HG02759 (cell line): ENCODE results near the gene KCNQ5.

Experiments
- ATAC-seq: cut with Tn5 transposase; IDR thresholded peaks from one replicate; pipeline ENCODE4 v1.9.1; 2021; ENCODE audit warnings: mild to moderate bottlenecking, moderate library complexity; ENCODE audit not compliant: unreplicated experiment

The KCNQ5 gene

DNA sequence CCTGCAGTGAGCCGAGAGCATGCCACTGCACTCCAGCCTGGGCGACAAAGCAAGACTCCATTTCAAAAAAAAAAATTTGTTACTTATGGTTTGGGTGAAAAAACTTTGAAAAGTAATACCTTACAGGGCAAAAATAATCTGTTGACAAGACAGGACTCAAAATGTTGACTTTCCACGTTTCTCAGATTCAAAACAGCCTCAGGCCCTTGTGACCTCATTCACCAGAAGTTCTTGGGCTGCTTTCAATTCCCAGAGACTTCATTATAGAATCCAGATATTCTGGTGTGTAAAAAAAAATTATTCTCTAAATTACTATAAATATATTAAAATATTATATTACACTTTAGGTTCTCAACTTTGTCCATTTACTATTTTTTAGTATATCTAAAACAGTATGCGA lies 116.2 kb downstream of the KCNQ5 start:
- no peak for ATAC-seq

- ATAC-seq, result peak; percentile 62
Observed at GRCh38 chr6:72739368-72739779, 117.5 kb downstream of the KCNQ5 start.

- peak; percentile 91 for ATAC-seq
Observed at GRCh38 chr6:72740135-72740534, 118.3 kb downstream of the KCNQ5 start.

DNA sequence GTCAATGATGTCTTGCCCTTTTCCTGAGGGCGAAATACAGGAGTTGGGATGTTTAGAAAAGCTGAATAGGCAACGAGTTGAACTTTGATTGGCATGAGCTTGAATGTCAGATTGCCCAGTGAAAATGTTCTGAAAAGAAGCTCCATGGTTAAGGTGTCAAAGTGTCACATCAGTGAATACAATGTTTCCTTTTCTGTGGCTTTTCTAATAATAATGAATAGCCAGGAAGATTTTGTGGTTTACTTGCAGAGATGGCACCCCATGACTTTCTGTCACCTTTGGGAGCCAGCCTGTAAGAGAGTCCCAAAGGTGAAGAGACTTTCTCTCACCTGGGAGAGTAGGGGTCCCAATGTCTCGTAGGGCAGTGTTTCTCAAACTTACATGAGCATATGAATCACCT lies 119.2 kb downstream of the KCNQ5 start:
- no peak for ATAC-seq

DNA sequence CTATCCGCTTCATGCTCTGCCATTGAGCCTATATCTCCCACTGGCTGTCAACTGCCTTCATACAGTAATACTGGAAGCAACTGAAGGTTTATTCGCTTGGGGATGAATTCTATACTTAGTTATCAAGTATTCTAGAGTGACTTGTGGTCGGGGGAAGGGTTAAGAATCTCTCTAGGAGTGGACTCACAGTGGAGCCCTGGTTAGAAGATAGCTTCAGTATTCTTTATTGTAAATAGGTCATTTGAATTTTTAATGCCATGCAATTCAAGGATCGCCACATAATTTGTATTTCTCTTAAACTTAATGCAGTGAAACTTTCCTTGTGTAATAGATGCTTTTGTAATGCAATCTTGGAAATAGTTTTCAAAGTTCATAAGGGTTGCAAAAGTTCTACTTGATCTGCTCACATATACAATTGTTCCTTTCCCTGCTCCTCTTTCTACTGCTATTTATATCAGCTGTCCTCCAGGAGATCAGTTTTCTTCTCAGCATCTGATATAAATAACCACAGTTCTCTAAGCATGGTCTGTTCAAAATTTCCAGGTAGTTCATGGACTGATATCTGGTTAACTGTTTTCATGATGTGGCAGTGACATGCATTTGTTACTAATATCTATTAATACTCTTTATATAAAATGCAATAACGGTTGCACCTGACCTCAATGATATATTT lies 120.3 kb downstream of the KCNQ5 start:
- ATAC-seq, result no peak

DNA sequence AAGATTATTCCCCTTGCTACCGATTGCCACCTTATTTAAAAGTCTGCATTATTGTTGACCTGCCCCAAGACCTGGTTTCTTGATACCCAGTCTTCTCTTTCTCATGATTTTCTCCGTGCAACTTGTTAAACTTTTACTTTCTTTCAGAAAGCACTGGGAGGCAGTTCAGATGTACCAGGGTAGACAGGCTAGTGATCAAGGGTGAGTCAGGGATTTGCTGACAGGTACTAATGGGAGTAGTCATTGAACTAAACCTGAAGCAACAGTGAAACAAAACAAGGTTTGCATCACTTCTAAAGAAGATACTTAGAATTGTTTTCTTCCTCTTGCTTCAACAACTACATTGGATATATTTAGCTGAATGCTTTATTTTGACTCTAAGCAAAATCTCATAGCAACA lies 124.4 kb downstream of the KCNQ5 start:
- ATAC-seq, result no peak

DNA sequence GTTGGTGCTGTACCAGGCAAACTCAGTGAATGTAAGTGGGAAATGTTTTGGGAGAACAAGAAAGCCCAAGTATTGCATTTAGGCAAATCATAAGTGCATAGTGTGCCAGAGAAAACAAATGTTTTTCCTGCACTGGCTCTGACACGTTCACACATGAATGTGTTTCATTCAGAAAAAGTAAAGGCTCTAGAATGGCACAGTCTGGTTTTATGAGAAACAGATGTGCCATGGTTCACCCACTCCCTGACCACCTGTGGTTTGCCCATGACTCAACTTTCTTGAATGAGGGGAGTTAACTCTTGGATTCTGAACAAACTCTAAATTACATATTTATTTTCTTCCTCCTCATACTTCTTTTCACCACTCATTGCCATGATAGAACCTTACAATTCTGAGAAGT lies 126.9 kb downstream of the KCNQ5 start:
- no peak for ATAC-seq

GRCh38 chr6:72755752-72756151 lies 133.9 kb downstream of the KCNQ5 start:
- no peak for ATAC-seq

DNA sequence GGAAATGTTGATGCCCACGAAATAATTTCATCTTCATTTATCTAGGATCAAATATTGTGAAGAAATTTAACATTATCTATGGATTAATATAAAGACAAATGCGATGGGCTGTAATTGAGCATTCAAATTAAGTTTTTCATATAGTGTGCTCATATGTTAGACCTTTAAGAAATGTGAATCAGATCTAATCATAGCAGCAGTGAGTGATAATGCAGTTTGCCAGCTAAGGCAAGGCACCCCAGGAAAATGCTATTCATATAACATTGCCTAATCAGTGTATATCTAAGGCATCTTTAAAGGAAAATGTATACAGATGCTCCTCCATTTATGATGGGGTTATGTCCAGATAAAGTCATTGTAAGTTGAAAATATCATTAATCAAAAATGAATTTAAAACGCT lies 135.2 kb downstream of the KCNQ5 start:
- ATAC-seq, result no peak

DNA sequence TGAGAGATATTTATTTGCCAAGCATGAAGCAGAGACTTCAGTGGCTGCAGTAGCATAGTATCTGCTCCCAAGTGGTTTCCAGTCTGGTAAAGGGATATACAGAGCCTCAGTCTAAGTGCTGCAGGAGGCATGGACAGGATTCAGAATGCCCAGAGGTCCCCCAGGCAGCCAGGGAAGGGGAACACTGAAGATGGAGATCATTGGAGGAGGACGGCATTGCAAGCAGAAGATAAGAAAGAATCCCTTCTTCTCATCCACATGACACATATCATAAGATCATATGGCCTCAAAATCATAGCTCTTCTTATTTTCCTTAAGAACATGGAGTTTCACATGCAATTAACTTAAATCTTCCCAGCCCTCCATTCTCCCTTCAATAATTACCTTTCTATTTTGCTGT lies 136.1 kb downstream of the KCNQ5 start:
- no peak for ATAC-seq

DNA sequence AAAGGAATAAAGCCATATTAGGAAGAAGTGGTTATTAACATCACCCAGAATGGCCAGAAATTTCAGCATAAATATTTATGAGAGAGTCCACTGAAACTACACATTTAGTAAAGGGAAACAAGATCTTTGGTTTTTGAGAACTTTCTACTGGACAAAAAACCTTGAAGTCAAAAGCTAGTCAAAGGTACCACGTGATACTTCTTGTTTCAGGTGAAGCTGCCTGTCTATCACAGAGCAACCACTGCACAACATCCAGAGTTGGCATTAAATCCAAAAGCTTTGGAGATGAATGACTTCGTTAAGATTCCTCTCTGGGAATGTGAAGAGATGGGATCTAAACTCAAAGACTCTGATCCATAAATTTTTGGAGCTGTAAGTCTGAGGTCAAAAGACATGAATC lies 137.0 kb downstream of the KCNQ5 start:
- no peak for ATAC-seq

DNA sequence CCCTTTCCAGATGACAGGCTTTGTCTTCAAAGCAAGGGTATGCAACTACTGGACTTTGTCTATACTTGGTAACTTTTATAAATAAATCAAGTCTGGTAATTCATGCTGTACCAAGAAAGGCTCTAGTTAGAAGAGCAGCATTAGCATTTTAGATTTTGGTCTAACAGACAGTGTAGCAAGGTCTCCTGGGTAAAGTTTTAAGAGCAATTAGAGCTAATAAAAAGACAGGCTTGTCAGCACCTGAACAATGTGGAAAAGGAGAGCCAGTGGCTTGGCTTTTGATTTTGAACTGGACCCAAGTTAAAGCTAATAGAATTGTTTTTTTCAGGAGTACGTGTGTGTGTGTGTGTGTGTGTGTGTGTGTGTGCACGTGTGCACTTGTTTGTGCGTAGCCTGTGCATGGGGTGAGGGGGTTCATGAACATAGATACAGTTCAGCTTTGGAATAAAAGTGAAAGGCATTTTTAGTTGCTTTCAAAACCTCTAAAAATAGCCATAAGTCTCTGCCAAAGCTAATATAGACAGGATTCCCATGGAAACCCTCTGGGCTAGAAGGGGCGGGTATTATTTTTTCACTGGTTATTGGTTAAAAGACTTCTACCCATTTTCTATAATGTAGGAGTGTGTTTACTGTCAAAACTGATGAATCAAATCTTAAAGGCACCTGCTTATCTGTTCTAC lies 138.4 kb downstream of the KCNQ5 start:
- no peak for ATAC-seq

DNA sequence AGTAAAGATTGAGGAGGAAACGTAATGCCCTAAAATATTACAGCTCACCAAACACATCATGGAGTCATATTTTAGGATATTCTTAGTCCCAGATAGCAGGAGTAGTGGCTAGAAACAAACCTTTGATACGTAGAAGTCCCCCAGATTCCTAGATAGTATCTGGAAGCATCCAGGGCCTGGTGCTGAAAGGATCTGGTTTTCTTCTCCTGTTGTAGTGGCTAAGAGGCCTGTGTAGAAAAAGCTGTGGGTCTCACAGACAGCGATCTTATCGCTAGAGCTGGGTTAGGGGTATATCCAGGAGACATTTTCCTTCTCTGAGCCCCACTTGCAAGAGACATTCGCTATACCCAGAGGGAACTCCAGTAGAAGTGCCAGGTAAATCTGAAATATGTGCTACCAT lies 139.9 kb downstream of the KCNQ5 start:
- no peak for ATAC-seq

- ATAC-seq, result peak; percentile 67
Observed at GRCh38 chr6:72769459-72770125, 147.7 kb downstream of the KCNQ5 start.

- ATAC-seq, result peak; percentile 48
Observed at GRCh38 chr6:72770959-72771358, 149.1 kb downstream of the KCNQ5 start.

- no peak for ATAC-seq
Observed at GRCh38 chr6:72776456-72776855, 154.6 kb downstream of the KCNQ5 start.

GRCh38 chr6:72781624-72782023 lies 159.8 kb downstream of the KCNQ5 start:
- no peak for ATAC-seq

GRCh38 chr6:72783035-72783434 lies 161.2 kb downstream of the KCNQ5 start:
- ATAC-seq, result no peak

DNA sequence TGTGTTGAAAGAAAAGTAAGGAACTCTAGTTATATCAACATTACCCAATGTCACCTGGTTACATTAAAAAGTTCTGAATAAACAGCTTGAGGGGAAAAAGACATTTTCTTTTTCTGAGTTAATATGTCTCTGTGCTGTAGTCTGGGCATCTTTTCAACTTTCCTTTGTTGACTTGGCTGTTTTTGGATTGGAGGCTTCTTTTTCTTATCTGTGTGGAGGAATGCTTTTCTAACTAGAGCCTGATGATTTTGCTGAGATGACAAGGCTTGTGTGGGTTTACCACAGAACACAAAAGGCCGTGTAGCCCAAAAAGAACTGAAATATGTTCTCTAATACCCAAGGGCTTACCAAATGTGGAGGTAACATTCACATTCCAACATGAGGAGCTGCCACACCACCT lies 161.8 kb downstream of the KCNQ5 start:
- no peak for ATAC-seq

DNA sequence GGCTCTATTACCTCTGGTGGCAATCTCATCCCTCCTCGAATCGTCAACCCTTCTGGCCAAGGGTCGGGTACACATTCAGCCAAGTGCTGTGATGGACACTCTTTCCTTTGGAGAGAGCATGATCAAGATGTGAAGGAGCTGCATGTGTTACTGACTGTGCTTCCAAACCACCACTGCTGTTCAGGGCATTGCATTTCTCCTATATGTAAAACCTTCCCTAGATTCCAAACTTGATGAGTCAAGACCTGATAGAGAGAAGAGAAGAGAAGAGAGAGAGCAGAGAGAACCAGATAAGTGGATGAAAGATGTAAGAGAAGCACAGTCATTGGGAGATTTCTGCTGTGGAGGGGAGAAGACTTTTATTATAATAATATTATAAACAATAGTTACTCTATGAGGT lies 162.2 kb downstream of the KCNQ5 start:
- no peak for ATAC-seq

DNA sequence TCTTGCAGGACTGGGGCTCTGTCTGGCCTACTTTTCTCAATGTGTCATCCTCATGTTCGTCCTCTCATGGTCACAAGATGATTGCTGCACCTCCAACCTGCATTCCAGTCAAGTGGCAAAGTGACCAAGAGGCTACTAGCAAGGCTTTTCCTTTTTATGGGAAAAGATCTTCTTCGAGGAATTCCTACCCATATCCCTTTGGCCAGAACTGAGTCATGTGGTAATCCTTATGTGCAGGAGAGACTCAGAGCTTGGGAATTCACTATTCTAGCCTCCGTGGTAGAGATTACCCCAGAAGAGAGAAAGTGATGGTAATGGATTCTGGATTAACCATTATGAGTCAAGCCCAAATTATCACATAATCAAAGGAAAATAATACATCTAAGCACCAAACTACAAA lies 162.7 kb downstream of the KCNQ5 start:
- no peak for ATAC-seq

GRCh38 chr6:72787391-72788031 lies 165.6 kb downstream of the KCNQ5 start:
- peak; percentile 37 for ATAC-seq
